Effector memory CD4-positive, alpha-beta T cell (primary cell): ENCODE data around the gene ANK3.

Source experiments
- DNase-seq, 3 donors: peaks; one replicate each; pipeline ENCODE4 v3.0.0-alpha.2; 2020
- H3K27ac ChIP-seq: 2 replicates; pipeline ENCODE4 v1.7.0; 2013; ENCODE audit warnings: mild to moderate bottlenecking, low read length, moderate library complexity; ENCODE audit not compliant: insufficient read depth, poor library complexity, severe bottlenecking
- H3K27me3 ChIP-seq: replicated peaks from 2 replicates; pipeline ENCODE4 v1.7.0; 2013; ENCODE audit warnings: mild to moderate bottlenecking, low read length; ENCODE audit not compliant: insufficient read depth, control insufficient read depth, poor library complexity, severe bottlenecking
- H3K36me3 ChIP-seq: 2 replicates; pipeline ENCODE4 v1.7.0; 2013; ENCODE audit warnings: mild to moderate bottlenecking, low read length, moderate library complexity; ENCODE audit not compliant: control insufficient read depth, insufficient read depth
- H3K4me1 ChIP-seq: 2 replicates; pipeline ENCODE4 v1.7.0; 2013; ENCODE audit warnings: low read length, mild to moderate bottlenecking; ENCODE audit not compliant: control insufficient read depth, insufficient read depth, poor library complexity, severe bottlenecking
- H3K4me3 ChIP-seq: 2 replicates; pipeline ENCODE4 v1.7.0; 2013; ENCODE audit warnings: low read length, low read depth, mild to moderate bottlenecking; ENCODE audit not compliant: insufficient read depth, poor library complexity, severe bottlenecking
- H3K9me3 ChIP-seq: 2 replicates; pipeline ENCODE4 v1.7.0; 2013; ENCODE audit warnings: mild to moderate bottlenecking, low read length, moderate library complexity; ENCODE audit not compliant: control insufficient read depth

Gene ANK3

DNA sequence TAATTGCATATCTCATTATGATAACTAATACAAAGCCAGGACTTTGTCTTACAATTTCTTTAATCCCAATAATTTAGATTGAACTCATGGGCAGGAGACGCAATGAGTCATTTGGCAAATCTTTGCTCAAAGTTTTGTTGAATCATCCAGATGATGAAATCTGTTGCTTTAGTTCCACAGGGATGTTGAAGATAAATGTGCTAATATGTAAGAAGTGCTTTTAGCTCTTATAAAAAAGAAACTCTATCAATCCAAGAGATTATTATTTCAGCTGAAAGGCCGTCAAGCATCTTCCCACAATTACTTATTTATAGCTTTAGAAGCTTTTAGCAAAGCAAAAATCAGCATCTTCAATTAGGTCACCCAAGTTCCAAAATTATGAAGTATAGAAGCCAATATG, 36.8 kb upstream of the ANK3 start:
- Histone ChIP-seq H3K4me1 (no peaks in the 10 kb centered on the region), H3K9me3 (no peaks in the 10 kb centered on the region), H3K4me3 (no peak overlapping the region), H3K27me3 (no peaks in the 10 kb centered on the region), H3K36me3 (no peaks in the 10 kb centered on the region), H3K27ac (no peak overlapping the region)
- DNase-seq, result no peak

DNA sequence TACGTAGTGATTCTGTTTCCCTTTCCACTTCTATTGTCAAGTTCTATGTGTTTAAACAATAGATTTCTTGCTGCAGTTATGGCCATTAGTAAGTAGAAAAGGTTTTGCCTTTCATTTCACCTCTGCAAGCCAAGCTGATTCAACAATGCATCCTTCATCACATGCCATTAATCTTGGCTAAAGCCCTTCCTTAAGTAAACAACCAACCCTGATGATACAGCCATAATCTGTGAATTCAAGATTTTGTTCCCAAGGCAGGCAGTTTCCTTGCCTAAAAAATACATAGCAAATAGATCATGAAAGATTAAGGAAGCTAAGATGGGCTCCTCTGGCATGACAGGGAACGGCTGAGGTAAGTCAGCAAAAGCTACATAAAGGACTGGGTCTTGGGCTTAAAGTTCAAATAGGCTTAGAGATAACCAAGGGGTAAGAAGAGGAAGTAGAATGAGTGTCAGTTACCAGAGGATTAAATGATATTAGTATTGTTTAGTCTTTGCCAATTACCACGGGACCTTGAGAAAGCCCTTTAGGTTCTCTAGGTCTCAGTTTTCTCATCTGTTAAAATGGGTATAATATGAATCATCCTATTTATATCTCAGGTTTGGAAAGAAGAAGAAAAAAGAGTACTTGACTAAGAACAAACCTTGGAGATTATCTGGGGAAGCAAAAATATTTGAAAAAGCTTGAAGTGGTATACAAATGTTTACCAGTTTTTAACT, 35.9 kb upstream of the ANK3 start:
- Histone ChIP-seq H3K9me3 (no peaks in the 10 kb centered on the region), H3K4me1 (no peaks in the 10 kb centered on the region), H3K4me3 (no peak overlapping the region), H3K36me3 (no peaks in the 10 kb centered on the region), H3K27me3 (no peaks in the 10 kb centered on the region), H3K27ac (no peak overlapping the region)
- no peak for DNase-seq

DNA sequence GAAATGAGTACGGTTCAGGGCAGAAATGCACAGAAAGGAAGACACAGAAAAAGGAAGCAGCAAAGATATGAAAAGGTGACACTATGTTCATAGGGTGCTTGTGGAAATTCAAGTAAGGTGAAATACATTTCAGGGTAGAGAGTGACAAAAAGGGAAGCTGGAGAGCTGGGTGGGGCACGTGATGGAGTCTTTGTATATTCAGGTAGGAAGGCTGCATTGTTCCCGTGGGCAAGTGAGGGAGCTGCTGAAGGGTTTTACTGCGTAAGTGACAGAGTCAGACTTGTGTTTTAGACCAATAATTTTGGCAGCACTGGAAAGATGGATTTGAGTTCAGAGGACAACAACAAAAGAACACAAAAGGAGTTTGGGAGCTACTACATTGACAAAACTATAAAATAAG, 35.3 kb upstream of the ANK3 start:
- no peaks in the 10 kb centered on the region for H3K9me3 ChIP-seq
- no peak overlapping the region for H3K27ac ChIP-seq
- no peak overlapping the region for H3K4me3 ChIP-seq
- no peaks in the 10 kb centered on the region for H3K36me3 ChIP-seq
- no peaks in the 10 kb centered on the region for H3K4me1 ChIP-seq
- H3K27me3 ChIP-seq, result no peaks in the 10 kb centered on the region
- no peak for DNase-seq

DNA sequence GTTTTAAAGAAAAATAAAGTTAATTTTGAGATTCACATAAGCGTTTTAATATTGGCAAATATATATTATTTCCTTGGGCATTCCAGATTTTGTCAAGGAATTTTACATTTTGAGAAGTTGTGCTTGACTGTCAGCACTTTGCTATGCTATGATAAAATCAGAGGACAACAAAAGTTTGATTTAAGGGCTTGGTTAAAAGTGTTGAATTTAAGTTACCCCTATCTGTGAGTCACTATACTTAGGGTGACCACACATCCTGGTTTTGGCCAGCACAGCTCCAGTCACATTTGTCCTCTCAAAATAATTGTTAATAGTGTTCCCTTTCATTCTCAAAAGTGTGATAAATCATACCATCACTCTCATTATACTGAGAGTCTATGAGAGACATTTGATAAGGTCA, 34.2 kb upstream of the ANK3 start:
- Histone ChIP-seq H3K4me3 (no peak overlapping the region), H3K27me3 (no peaks in the 10 kb centered on the region), H3K4me1 (no peaks in the 10 kb centered on the region), H3K36me3 (no peaks in the 10 kb centered on the region), H3K27ac (no peak overlapping the region), H3K9me3 (no peaks in the 10 kb centered on the region)
- DNase-seq, result no peak

DNA sequence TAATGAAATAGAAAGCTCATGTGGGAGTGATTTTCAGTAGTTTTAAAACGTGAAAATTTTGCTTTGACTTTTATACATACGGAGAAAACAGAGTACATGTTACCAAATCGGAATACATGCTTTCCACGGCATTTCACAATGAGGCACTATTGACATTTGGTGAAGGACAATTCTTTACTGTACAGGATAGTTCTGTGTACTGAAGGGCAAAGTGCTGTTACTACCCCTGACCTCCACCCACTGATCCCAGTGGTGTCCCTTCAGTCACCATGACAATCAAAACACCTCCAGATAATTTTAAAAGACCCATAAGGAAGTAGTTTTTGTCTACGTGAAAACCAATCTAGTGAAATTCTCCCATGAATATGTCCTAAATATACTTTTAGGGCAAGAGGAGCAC, 33.1 kb upstream of the ANK3 start:
- Histone ChIP-seq H3K9me3 (no peaks in the 10 kb centered on the region), H3K36me3 (no peaks in the 10 kb centered on the region), H3K27ac (no peak overlapping the region), H3K4me3 (no peak overlapping the region), H3K27me3 (no peaks in the 10 kb centered on the region), H3K4me1 (no peaks in the 10 kb centered on the region)
- no peak for DNase-seq

DNA sequence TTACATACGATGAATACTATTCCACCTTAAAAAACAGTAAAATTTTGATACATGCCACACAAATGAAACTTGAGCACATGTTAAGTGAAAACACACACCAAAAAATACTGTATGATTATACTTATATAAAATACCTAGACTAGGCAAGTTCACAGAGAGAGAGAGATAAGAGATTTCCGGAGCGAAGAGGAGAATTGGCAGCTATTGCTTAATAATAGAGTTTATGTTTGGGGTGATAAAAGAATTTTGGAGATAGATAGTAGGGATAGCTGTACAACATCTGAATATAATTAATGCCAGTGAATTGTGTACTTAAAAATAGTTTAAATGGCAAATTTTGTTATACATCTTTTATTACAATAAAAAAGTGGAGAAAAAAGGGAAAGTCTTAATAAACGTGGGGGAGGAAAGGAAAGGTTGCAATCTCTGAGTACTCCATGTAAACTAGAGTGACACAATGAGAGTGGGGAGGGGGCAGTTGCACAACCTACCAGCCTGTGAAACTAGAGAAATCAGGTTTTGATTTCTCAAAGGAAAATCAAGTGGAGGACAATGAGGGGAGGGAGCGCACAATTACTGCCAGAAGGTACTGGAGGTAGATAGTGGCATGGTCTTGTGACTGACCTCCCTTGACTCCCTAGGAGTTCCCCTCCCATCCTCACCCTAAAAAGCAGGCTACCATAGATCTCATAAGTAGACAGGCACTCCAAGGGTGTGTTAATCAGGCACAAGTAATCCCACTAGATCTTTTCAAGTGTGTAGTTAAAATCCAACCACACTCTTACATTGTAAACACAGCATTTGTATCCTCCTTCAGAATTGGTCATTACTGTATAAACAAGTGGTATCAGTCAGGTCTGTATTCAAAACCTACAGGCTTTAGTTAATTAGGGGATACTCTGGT, 31.6 kb upstream of the ANK3 start:
- H3K36me3 ChIP-seq, result no peaks in the 10 kb centered on the region
- no peak overlapping the region for H3K4me3 ChIP-seq
- no peaks in the 10 kb centered on the region for H3K4me1 ChIP-seq
- H3K9me3 ChIP-seq, result no peaks in the 10 kb centered on the region
- H3K27me3 ChIP-seq, result no peaks in the 10 kb centered on the region
- H3K27ac ChIP-seq, result no peak overlapping the region
- no peak for DNase-seq

DNA sequence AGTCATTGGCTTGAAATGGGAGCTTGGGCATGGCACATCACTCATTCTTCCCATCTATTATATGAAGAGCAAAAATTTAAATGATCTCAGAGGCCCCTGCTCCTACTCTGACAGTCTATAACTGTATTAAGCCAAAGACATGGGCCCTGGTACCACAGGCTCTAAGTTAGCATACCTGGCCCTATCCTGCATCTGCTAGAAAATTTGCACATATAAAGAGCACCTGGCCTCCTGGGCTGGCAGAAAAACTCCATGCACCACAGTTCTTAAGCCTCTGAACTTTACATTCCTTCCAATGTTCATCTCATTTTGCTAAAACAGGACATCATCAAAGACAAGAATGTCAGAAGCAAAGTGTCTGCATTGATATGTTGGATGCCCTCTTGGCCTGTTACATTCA, 29.6 kb upstream of the ANK3 start:
- Histone ChIP-seq H3K36me3 (no peaks in the 10 kb centered on the region), H3K4me1 (no peaks in the 10 kb centered on the region), H3K9me3 (no peaks in the 10 kb centered on the region), H3K27ac (no peak overlapping the region), H3K4me3 (no peak overlapping the region), H3K27me3 (no peaks in the 10 kb centered on the region)
- DNase-seq, result no peak

DNA sequence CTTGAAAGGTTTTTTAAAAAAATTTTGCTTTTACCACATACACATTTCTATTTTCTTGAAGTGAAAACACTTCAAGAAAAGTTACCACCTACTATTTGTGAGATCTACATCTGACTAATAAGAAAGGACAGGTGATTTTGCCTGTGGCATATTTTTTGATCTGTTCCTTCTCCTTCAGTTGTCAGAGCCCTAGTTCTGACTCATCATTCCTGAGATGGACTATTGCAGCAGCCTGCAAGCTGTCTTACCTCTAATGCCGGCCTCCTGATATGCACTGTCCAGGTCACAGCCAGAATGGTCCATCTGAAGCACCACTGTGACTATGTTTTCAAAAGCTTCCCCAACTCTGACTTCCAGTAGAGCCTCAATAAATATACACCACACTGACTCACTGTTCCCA, 28.2 kb upstream of the ANK3 start:
- Histone ChIP-seq H3K27ac (no peak overlapping the region), H3K4me3 (no peak overlapping the region), H3K27me3 (no peaks in the 10 kb centered on the region), H3K9me3 (no peaks in the 10 kb centered on the region), H3K36me3 (no peaks in the 10 kb centered on the region), H3K4me1 (no peaks in the 10 kb centered on the region)
- DNase-seq, result no peak

DNA sequence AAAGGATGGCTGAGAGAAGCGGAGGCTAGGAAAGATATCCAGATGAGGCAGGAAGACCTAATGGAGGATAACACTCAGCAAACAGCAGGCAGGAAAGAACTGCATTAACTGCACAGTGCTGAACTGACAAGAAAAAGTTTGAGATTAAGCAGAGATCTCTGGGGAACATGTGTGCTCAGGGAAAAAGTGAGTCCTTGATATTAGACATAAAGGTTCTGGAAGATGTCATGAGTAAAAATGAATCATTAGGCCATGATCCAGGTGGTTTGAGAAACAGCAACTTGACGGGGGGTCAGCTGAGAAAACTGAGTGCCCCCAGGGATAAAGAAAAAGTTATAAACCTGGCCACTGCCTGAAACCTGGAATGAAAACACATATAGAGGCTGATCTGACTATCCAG, 27.3 kb upstream of the ANK3 start:
- Histone ChIP-seq H3K9me3 (no peaks in the 10 kb centered on the region), H3K4me3 (no peak overlapping the region), H3K27me3 (no peaks in the 10 kb centered on the region), H3K4me1 (no peaks in the 10 kb centered on the region), H3K36me3 (no peaks in the 10 kb centered on the region), H3K27ac (no peak overlapping the region)
- DNase-seq, result no peak

DNA sequence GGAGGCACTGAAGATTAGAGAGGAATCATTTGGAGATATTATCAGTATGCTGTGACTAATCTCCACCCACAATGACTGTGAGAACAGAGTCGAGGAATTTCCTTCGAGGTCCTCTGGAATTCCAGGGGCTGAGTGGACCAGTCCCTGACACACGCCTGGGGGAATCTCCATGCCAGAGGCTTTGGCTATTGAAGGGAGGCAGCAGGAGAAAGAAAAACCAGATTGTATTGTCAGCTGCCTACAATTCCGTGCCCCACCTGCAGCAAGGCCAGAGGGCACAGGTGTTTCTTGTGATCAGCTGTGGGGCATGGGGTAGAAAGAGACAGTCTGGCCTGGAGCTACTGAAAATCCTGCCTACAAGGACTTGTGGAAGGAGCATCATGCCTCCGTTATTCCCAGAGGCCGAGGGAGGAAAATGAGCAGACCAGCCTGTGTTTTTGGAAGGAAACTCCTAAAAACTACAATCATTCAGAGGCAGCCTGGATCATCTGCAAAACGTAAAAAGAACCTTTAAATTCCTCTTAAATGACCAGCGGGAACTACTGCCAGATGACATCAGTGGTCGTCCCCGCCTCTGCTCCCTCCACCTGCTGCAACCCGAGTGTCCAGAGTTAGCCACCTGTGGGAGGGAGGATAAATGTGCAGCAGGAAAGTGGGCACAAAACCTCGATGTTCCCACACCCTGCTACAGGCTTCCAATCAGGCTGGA, 25.4 kb upstream of the ANK3 start:
- Histone ChIP-seq H3K4me1 (no peaks in the 10 kb centered on the region), H3K27me3 (no peaks in the 10 kb centered on the region), H3K36me3 (no peaks in the 10 kb centered on the region), H3K9me3 (no peaks in the 10 kb centered on the region), H3K4me3 (no peak overlapping the region), H3K27ac (no peak overlapping the region)
- DNase-seq, result no peak
